Measurements from ENCODE around the gene IL25.

IL25 gene

DNA sequence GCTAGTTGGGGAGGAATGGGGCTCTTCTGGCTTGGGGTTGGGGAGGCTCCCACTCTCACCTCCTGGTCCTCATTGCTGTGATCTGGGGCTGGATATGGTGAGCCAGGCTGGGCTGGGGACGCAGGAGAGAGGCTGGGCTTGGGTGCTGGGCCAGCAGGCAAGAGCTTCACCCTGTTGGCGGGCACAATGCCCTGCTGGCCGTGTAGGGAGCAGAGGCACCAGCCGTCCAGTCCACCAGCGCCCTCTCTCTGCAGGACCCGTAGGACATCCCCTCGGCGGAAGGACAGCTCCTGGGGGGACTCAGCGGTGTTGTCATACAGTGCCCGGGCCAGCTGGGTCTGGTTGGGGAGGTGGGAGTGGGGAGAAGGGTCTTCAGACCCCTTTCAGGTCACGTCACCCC, 12.1 kb upstream of the IL25 start:
- H3K9ac ChIP-seq (ENCODE audit: low read length in 5 of 5) = no peak overlapping the region
- H3K27me3 ChIP-seq (ENCODE audit: control insufficient read depth in 5 of 5, insufficient read depth in 4 of 5, low read length in 5 of 5) = peaks cover 0 to 5% (median 0%) of the 10 kb centered on the region in 5 donors
- peaks cover 0 to 34% (median 24%) of the 10 kb centered on the region in 5 donors for H3K4me1 ChIP-seq (ENCODE audit: control insufficient read depth in 5 of 5, insufficient read depth in 5 of 5, low read length in 5 of 5)
- H3K4me3 ChIP-seq (ENCODE audit: low read depth in 1 of 5, low read length in 5 of 5) = no peak overlapping the region
- no peak overlapping the region for H3K27ac ChIP-seq (ENCODE audit: low read depth, low read length)
- peaks cover 0 to 30% (median 14%) of the 10 kb centered on the region in 5 donors for H3K36me3 ChIP-seq (ENCODE audit: control insufficient read depth in 5 of 5, insufficient read depth in 5 of 5, low read length in 5 of 5)
- no peaks in the 10 kb centered on the region for H3K9me3 ChIP-seq (ENCODE audit: control insufficient read depth in 5 of 5, low read length in 5 of 5)

DNA sequence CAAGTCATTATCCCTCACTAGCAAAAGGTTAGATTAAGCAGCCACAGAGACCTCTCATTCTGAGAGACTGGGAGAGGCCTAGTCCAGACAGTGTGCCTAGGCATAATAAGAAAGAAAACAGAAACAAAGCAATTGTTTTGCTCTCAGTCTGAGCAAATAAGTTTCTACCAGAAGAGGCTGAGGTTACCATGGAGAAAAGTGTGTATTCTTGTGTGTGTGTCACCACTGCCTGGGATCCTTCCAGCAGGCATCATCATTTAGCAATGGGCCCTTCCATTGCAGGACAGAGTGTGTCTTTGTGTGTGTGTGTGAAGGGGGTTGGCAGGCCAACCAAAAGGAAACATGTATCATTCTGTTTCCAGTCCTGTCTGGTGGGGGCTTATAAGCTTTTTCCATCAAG, 11.3 kb upstream of the IL25 start:
- peaks cover 0 to 39% (median 29%) of the 10 kb centered on the region in 5 donors for H3K4me1 ChIP-seq (ENCODE audit: control insufficient read depth in 5 of 5, insufficient read depth in 5 of 5, low read length in 5 of 5)
- H3K9ac ChIP-seq (ENCODE audit: low read length in 5 of 5) = peak overlapping the region in 1 of 5 donors; percentile 0
- no peak overlapping the region for H3K27ac ChIP-seq (ENCODE audit: low read depth, low read length)
- no peaks in the 10 kb centered on the region for H3K9me3 ChIP-seq (ENCODE audit: control insufficient read depth in 5 of 5, low read length in 5 of 5)
- no peak overlapping the region for H3K4me3 ChIP-seq (ENCODE audit: low read depth in 1 of 5, low read length in 5 of 5)
- peaks cover 0 to 30% (median 14%) of the 10 kb centered on the region in 5 donors for H3K36me3 ChIP-seq (ENCODE audit: control insufficient read depth in 5 of 5, insufficient read depth in 5 of 5, low read length in 5 of 5)
- peaks cover 0 to 5% (median 0%) of the 10 kb centered on the region in 5 donors for H3K27me3 ChIP-seq (ENCODE audit: control insufficient read depth in 5 of 5, insufficient read depth in 4 of 5, low read length in 5 of 5)

DNA sequence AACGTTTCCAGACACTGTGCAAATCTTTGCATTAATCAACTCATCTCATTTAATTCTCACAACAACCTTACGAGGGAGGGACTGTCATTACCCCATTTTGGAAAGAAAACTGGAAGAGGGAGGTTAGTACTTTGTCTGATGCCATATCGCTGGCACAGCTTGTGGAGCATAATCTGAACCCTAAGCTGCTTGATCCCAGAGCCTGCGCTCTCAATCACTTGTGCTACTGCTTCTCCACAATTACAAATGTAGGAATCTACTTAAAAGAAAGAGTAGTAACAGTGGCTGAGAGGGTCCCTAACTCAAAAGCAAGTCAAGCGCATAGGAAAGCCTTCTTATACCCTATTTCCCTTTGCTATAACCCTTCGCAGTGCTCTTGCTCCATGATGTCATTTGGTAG, 10.8 kb upstream of the IL25 start:
- Histone ChIP-seq H3K9me3 (ENCODE audit: control insufficient read depth in 5 of 5, low read length in 5 of 5) (no peaks in the 10 kb centered on the region), H3K4me1 (ENCODE audit: control insufficient read depth in 5 of 5, insufficient read depth in 5 of 5, low read length in 5 of 5) (peaks cover 0 to 43% (median 32%) of the 10 kb centered on the region in 5 donors), H3K4me3 (ENCODE audit: low read depth in 1 of 5, low read length in 5 of 5) (no peak overlapping the region), H3K27ac (ENCODE audit: low read depth, low read length) (no peak overlapping the region), H3K9ac (ENCODE audit: low read length in 5 of 5) (peak overlapping the region in 1 of 5 donors; percentile 0), H3K27me3 (ENCODE audit: control insufficient read depth in 5 of 5, insufficient read depth in 4 of 5, low read length in 5 of 5) (peaks cover 0 to 5% (median 3%) of the 10 kb centered on the region in 5 donors), H3K36me3 (ENCODE audit: control insufficient read depth in 5 of 5, insufficient read depth in 5 of 5, low read length in 5 of 5) (peaks cover 0 to 28% (median 14%) of the 10 kb centered on the region in 5 donors)

DNA sequence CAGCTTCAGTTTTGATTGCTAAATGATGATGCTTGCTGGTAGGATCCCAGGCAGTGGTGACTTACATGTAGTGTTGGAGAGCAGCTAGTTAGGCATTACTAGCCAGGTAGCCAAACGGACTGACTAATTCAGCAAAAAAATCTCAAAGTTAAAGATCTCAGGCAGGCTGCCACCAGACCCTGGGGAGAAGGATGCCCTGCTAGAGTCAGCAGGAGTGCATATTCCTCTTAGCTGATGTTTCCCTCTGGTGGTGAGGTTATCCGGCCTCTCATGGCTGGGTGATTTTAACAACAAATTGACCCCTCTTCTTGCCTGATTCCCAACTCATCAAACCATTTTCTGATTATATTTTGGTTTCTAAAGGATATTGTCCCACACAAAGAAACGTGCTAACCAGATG, 10.4 kb upstream of the IL25 start:
- H3K27me3 ChIP-seq (ENCODE audit: control insufficient read depth in 5 of 5, insufficient read depth in 4 of 5, low read length in 5 of 5) = peaks cover 0 to 6% (median 4%) of the 10 kb centered on the region in 5 donors
- peaks cover 0 to 25% (median 12%) of the 10 kb centered on the region in 5 donors for H3K36me3 ChIP-seq (ENCODE audit: control insufficient read depth in 5 of 5, insufficient read depth in 5 of 5, low read length in 5 of 5)
- peaks cover 0 to 44% (median 33%) of the 10 kb centered on the region in 5 donors for H3K4me1 ChIP-seq (ENCODE audit: control insufficient read depth in 5 of 5, insufficient read depth in 5 of 5, low read length in 5 of 5)
- no peak overlapping the region for H3K27ac ChIP-seq (ENCODE audit: low read depth, low read length)
- H3K9ac ChIP-seq (ENCODE audit: low read length in 5 of 5) = peak overlapping the region in 1 of 5 donors; percentile 0
- no peak overlapping the region for H3K4me3 ChIP-seq (ENCODE audit: low read depth in 1 of 5, low read length in 5 of 5)
- H3K9me3 ChIP-seq (ENCODE audit: control insufficient read depth in 5 of 5, low read length in 5 of 5) = no peaks in the 10 kb centered on the region

DNA sequence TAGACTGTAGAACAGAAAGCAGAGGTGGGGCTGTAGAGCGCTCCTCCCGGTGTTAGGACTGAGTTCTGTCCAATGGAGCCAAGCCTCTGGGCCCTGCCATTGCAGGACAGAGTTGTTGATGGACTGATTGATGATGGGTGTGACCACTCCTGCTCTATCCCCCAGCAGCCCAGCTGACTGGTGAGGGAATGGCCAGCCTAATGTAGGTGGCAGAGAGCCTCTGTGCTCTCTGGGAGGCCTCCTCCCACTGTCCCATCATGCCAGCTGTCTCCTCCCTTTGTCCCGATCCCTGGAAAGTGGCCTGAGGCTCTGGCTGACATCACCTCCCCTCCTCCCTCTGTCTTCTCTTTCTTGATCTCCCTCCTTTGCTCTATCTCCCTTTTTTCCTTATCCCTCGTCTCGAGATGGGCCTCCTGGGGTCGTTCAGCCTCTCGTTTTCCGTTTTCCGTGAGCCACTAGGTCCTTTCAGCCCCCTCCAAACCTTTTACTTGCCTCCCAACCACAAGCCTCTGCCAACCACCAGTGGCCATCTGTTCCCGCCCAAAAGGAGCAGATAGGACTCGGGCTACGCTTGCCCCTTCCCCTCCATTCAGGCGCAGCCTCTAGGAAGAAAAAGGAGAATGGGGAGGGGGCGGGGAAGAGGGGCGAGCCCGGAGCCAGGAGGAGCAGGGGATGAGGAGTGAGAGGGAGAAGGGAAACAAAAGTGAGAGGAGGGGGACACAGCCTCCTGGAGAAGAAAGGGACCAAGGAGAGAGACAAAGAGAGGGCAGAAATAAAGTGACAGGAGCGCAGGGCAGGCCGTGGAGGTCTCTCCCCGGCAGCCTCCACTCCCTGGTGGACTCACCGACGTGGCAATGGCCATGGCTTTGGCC, 8.2 kb upstream of the IL25 start:
- H3K4me3 ChIP-seq (ENCODE audit: low read depth in 1 of 5, low read length in 5 of 5) = peak overlapping the region; percentile 56 to 73 (median 65)
- peaks cover 0 to 17% (median 4%) of the 10 kb centered on the region in 5 donors for H3K27me3 ChIP-seq (ENCODE audit: control insufficient read depth in 5 of 5, insufficient read depth in 4 of 5, low read length in 5 of 5)
- H3K9me3 ChIP-seq (ENCODE audit: control insufficient read depth in 5 of 5, low read length in 5 of 5) = no peaks in the 10 kb centered on the region
- peak overlapping the region; percentile 4 to 81 (median 69) for H3K9ac ChIP-seq (ENCODE audit: low read length in 5 of 5)
- H3K4me1 ChIP-seq (ENCODE audit: control insufficient read depth in 5 of 5, insufficient read depth in 5 of 5, low read length in 5 of 5) = peaks cover 0 to 44% (median 33%) of the 10 kb centered on the region in 5 donors
- H3K36me3 ChIP-seq (ENCODE audit: control insufficient read depth in 5 of 5, insufficient read depth in 5 of 5, low read length in 5 of 5) = peaks cover 0 to 11% (median 4%) of the 10 kb centered on the region in 5 donors
- peak overlapping the region; percentile 70 for H3K27ac ChIP-seq (ENCODE audit: low read depth, low read length)

DNA sequence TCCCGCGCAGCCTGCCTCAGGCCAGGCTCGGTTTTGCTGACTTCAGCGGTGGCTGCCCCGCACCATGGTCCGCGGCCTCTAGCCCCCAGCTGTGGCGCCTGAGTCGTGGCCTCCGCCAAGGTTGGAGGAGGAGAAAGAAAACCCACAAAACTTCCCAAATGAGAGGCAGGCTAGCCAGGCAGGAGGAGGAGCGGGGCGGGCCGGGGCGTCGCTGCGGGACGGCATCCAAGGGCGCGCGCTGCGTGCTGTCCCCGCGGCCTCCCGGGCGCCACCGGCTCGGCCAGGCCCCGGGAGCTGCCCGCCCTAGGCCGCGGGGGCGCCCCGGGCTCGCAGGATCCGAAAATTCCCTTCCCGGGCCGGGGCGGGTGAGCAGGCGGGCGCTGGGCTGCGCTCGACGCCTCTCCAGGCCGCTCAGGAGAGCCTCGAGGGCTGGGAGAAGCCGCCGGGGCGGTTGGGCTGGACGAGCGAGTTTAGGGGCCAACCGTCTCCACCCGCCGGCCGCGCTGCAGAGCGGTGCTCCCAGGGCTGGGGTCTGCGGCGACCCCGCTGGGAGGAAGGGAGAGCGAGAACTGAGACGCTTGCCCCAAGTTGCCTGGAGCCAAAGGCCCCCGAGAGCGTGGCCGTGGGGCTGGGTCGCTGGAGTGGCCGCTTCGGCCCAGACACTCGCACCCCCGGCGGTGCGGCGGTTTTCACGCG, 7.4 kb upstream of the IL25 start, which contains the start of gene EFS:
TSS of gene EFS (minus strand) at position 137 of the 696 bp plus-strand sequence. CDS start 147 bp downstream, outside the sequence.
- H3K9ac ChIP-seq (ENCODE audit: low read length in 5 of 5) = peak within 1 kb of the TSS; percentile 47 to 81 (median 69)
- peaks cover 0 to 44% (median 33%) of the 10 kb centered on the region in 5 donors for H3K4me1 ChIP-seq (ENCODE audit: control insufficient read depth in 5 of 5, insufficient read depth in 5 of 5, low read length in 5 of 5)

DNA sequence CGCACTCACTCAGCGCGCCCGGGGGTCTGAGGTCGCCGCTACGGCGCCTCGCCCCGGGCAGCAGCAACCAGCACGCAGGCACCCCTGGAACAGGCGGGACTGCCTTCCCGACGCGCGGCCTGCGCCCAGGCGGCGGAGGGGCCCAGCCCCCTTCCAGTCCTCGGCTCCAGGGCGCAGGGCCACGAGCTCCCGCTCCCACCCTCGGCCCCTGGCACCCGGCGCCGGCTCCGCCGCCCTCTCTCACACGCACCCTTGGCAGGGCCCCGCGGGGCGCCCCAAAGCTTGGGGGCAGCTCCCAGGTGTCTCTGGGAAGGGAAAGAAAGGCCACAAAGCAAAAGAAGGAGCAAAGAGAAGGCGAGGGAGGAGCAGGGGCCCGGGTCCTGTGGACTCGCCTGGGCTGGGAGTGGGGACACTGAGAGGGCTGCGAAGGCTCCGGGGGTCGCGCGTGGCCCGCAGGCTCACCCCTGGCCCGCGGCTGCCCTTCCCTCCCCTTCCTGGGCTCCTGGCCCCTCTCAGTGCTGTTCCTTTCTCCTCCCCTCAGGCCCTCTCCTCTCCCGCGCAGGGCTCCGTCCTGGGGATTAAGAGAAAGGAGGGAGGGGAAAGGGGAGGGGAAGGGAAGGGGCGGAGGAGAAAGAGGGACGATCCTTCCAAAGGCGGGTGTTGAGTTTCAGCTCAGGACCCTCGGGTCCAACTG, 6.7 kb upstream of the IL25 start:
- Histone ChIP-seq H3K36me3 (ENCODE audit: control insufficient read depth in 5 of 5, insufficient read depth in 5 of 5, low read length in 5 of 5) (no peaks in the 10 kb centered on the region), H3K9ac (ENCODE audit: low read length in 5 of 5) (peak overlapping the region in 4 of 5 donors; percentile 34 to 69 (median 58)), H3K27me3 (ENCODE audit: control insufficient read depth in 5 of 5, insufficient read depth in 4 of 5, low read length in 5 of 5) (peaks cover 0 to 25% (median 12%) of the 10 kb centered on the region in 5 donors), H3K9me3 (ENCODE audit: control insufficient read depth in 5 of 5, low read length in 5 of 5) (no peaks in the 10 kb centered on the region), H3K27ac (ENCODE audit: low read depth, low read length) (peak overlapping the region; percentile 62), H3K4me3 (ENCODE audit: low read depth in 1 of 5, low read length in 5 of 5) (peak overlapping the region in 4 of 5 donors; percentile 56 to 73 (median 63)), H3K4me1 (ENCODE audit: control insufficient read depth in 5 of 5, insufficient read depth in 5 of 5, low read length in 5 of 5) (peaks cover 0 to 44% (median 33%) of the 10 kb centered on the region in 5 donors)

More for the DNA sequence above, 7.4 kb upstream of the IL25 start, which contains the start of gene EFS:
- H3K36me3 ChIP-seq (ENCODE audit: control insufficient read depth in 5 of 5, insufficient read depth in 5 of 5, low read length in 5 of 5) = peaks cover 0 to 5% (median 2%) of the 10 kb centered on the region in 5 donors
- no peaks in the 10 kb centered on the region for H3K9me3 ChIP-seq (ENCODE audit: control insufficient read depth in 5 of 5, low read length in 5 of 5)
- peak within 1 kb of the TSS; percentile 70 for H3K27ac ChIP-seq (ENCODE audit: low read depth, low read length)
- peak within 1 kb of the TSS; percentile 56 to 73 (median 65) for H3K4me3 ChIP-seq (ENCODE audit: low read depth in 1 of 5, low read length in 5 of 5)
- H3K27me3 ChIP-seq (ENCODE audit: control insufficient read depth in 5 of 5, insufficient read depth in 4 of 5, low read length in 5 of 5) = peaks cover 0 to 18% (median 6%) of the 10 kb centered on the region in 5 donors

DNA sequence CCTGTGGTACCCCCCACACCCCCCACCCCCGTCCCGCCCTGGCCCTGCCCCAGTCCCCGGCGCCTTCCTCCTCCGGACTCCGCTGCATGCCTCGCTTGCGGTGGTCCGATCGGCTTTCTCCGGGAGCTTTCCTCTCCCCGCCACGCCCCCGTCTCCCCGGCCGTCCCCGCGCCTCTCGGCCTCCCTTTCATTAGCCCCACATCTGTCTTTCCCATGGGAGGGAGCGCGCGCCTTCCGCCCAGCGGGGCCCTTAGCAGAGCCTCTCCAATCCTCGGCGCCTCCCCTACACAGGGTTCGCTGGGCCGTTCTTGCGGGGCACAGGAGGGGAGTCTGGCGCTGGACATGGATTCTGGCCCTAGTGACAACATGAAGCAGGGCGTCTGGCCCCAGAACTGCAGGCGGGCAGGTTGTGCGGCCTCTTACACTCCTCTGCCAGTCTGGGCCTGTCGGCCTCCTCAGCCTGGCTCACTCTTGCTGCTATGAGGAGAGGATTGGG, 6.1 kb upstream of the IL25 start:
- H3K4me3 ChIP-seq (ENCODE audit: low read depth in 1 of 5, low read length in 5 of 5) = peak overlapping the region in 3 of 5 donors; percentile 56 to 73 (median 61)
- H3K4me1 ChIP-seq (ENCODE audit: control insufficient read depth in 5 of 5, insufficient read depth in 5 of 5, low read length in 5 of 5) = peaks cover 0 to 44% (median 33%) of the 10 kb centered on the region in 5 donors

DNA sequence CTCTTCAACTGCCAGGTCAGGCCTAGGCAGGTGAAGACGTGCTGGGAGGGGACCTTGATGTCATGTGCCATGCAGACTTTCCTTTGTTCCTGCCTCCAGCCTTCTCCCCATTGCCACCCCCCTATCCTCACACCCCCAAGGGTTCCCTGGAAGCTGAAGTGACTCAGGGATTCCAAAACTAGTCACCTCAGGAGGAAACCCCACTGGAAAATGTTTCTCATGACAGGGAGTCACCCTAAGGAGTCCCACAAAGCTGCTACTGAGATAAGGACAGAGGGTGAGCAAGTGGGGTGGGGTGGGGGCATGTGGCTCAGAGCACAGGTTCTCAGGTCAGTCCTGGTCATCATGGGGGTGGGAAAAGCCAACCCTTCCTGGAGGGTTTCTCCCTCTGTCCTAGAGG, 2.4 kb upstream of the IL25 start:
- peaks cover 0 to 14% (median 13%) of the 10 kb centered on the region in 5 donors for H3K4me1 ChIP-seq (ENCODE audit: control insufficient read depth in 5 of 5, insufficient read depth in 5 of 5, low read length in 5 of 5)
- H3K36me3 ChIP-seq (ENCODE audit: control insufficient read depth in 5 of 5, insufficient read depth in 5 of 5, low read length in 5 of 5) = no peaks in the 10 kb centered on the region
- no peak overlapping the region for H3K4me3 ChIP-seq (ENCODE audit: low read depth in 1 of 5, low read length in 5 of 5)
- no peaks in the 10 kb centered on the region for H3K9me3 ChIP-seq (ENCODE audit: control insufficient read depth in 5 of 5, low read length in 5 of 5)
- H3K27me3 ChIP-seq (ENCODE audit: control insufficient read depth in 5 of 5, insufficient read depth in 4 of 5, low read length in 5 of 5) = peaks cover 0 to 34% (median 13%) of the 10 kb centered on the region in 5 donors
- no peak overlapping the region for H3K9ac ChIP-seq (ENCODE audit: low read length in 5 of 5)
- H3K27ac ChIP-seq (ENCODE audit: low read depth, low read length) = no peak overlapping the region

More for the DNA sequence above, 6.1 kb upstream of the IL25 start:
- Histone ChIP-seq H3K27me3 (ENCODE audit: control insufficient read depth in 5 of 5, insufficient read depth in 4 of 5, low read length in 5 of 5) (peaks cover 0 to 29% (median 13%) of the 10 kb centered on the region in 5 donors), H3K9me3 (ENCODE audit: control insufficient read depth in 5 of 5, low read length in 5 of 5) (no peaks in the 10 kb centered on the region), H3K36me3 (ENCODE audit: control insufficient read depth in 5 of 5, insufficient read depth in 5 of 5, low read length in 5 of 5) (no peaks in the 10 kb centered on the region), H3K9ac (ENCODE audit: low read length in 5 of 5) (peak overlapping the region in 2 of 5 donors; percentile 6 to 58), H3K27ac (ENCODE audit: low read depth, low read length) (peak overlapping the region; percentile 37)
